OCI-LY7 (cell line): ENCODE measurements around the gene CTNNA2.

Experiments used
- EZH2phosphoT487 ChIP-seq: fragments of 200-600 bp; sonication (generic); IDR thresholded peaks from 2 replicates; pipeline ENCODE4 v1.6.1; 2018; ENCODE audit warnings: low read depth, borderline replicate concordance, mild to moderate bottlenecking, mixed run types, antibody characterized with exemption, low read length, moderate library complexity, mixed read lengths
- TF ChIP-seq, protein P1 (sequence below): fragments of 200-600 bp; sonication (generic); conservative IDR thresholded peaks from 2 replicates; pipeline ENCODE4 v1.5.1; 2014; ENCODE audit warnings: mild to moderate bottlenecking, antibody characterized with exemption, low read length, moderate library complexity, mixed read lengths

DNA sequence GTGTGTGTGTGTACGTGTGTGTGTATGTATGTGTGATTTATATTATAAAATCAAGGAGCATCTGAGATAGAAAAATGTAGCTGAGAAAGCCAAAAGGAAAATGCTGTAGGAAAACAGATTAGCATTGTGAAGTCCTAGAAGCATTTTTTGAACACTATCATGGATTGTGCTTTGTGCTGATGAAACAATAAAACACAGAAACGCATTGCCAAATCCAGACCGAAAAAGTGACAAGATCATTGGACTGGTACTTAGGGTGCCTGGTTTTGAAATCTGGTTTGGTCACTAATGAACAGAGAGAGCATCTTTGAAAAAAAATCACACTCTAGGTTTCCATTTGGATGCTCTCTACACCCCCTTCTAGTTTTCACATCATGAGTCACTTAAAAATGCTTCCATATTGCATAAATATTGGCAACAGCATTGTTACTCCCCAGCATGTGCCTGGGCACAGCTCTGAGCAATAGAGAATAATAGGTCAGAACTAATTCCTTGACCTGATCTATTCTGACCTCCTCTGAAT lies 1006.3 kb downstream of the CTNNA2 start:
- TF ChIP-seq, protein P1, sequence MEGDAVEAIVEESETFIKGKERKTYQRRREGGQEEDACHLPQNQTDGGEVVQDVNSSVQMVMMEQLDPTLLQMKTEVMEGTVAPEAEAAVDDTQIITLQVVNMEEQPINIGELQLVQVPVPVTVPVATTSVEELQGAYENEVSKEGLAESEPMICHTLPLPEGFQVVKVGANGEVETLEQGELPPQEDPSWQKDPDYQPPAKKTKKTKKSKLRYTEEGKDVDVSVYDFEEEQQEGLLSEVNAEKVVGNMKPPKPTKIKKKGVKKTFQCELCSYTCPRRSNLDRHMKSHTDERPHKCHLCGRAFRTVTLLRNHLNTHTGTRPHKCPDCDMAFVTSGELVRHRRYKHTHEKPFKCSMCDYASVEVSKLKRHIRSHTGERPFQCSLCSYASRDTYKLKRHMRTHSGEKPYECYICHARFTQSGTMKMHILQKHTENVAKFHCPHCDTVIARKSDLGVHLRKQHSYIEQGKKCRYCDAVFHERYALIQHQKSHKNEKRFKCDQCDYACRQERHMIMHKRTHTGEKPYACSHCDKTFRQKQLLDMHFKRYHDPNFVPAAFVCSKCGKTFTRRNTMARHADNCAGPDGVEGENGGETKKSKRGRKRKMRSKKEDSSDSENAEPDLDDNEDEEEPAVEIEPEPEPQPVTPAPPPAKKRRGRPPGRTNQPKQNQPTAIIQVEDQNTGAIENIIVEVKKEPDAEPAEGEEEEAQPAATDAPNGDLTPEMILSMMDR = no peak
- TF ChIP-seq EZH2phosphoT487 = no peak
